Activated naive CD4-positive, alpha-beta T cell treated with anti-CD3 and anti-CD28 coated beads, Interleukin-2, amount 50 U/mL, for 16 hours (primary cell): ENCODE data around the gene A3GALT2.

Experiments
- DNase-seq: peaks from one replicate; pipeline ENCODE4 v3.0.0-alpha.2; 2020

Gene A3GALT2

GRCh38 chr1:33349778-33350610 lies 29.1 kb upstream of the A3GALT2 start:
- peak; percentile 81 for DNase-seq

- peak; percentile 52 for DNase-seq
Measured at GRCh38 chr1:33349081-33349759, 28.3 kb upstream of the A3GALT2 start.

GRCh38 chr1:33348676-33349080 lies 27.8 kb upstream of the A3GALT2 start:
- peak; percentile 35 for DNase-seq

GRCh38 chr1:33348194-33348593 lies 27.3 kb upstream of the A3GALT2 start:
- no peak for DNase-seq

GRCh38 chr1:33347650-33347992 lies 26.7 kb upstream of the A3GALT2 start:
- DNase-seq: no peak

- no peak for DNase-seq
Measured at GRCh38 chr1:33346927-33347649, 26.2 kb upstream of the A3GALT2 start.

- DNase-seq: no peak
Measured at GRCh38 chr1:33346533-33346926, 25.6 kb upstream of the A3GALT2 start.

GRCh38 chr1:33344896-33345560 lies 24.1 kb upstream of the A3GALT2 start:
- DNase-seq: no peak

GRCh38 chr1:33343539-33343938 lies 22.6 kb upstream of the A3GALT2 start:
- DNase-seq: no peak

GRCh38 chr1:33342041-33342723 lies 21.3 kb upstream of the A3GALT2 start:
- no peak for DNase-seq

- DNase-seq: no peak
Measured at GRCh38 chr1:33341190-33341589, 20.3 kb upstream of the A3GALT2 start.

- DNase-seq: no peak
Measured at GRCh38 chr1:33339413-33339812, 18.5 kb upstream of the A3GALT2 start.

GRCh38 chr1:33338440-33339211 lies 17.7 kb upstream of the A3GALT2 start:
- DNase-seq: no peak

GRCh38 chr1:33338048-33338439 lies 17.1 kb upstream of the A3GALT2 start:
- DNase-seq: no peak

- DNase-seq: no peak
Measured at GRCh38 chr1:33337441-33337840, 16.5 kb upstream of the A3GALT2 start.

- no peak for DNase-seq
Measured at GRCh38 chr1:33336580-33336979, 15.7 kb upstream of the A3GALT2 start.

- no peak for DNase-seq
Measured at GRCh38 chr1:33335020-33335419, 14.1 kb upstream of the A3GALT2 start.

- no peak for DNase-seq
Measured at GRCh38 chr1:33334081-33334552, 13.2 kb upstream of the A3GALT2 start.

- DNase-seq: no peak
Measured at GRCh38 chr1:33332881-33333280, 12.0 kb upstream of the A3GALT2 start.

GRCh38 chr1:33332357-33332789 lies 11.5 kb upstream of the A3GALT2 start:
- no peak for DNase-seq
